ENCODE data around the gene POM121C. TPM values are rescaled to one million over a fixed set of nuclear protein-coding genes. Genes with fewer than 3 reads are reported as not detected.
A peak's percentile ranks its signal among the peaks of the same experiment; 100 is the strongest.
"Not testable (repeated sequence)": the region's sequence is repeated elsewhere in the genome, so short reads cannot be mapped to it uniquely, and the experiment has no call there.

The POM121C gene
- total and polyA plus RNA-seq, 2 experiments from 2014 or later: 13.4 to 19.9 TPM

DNA sequence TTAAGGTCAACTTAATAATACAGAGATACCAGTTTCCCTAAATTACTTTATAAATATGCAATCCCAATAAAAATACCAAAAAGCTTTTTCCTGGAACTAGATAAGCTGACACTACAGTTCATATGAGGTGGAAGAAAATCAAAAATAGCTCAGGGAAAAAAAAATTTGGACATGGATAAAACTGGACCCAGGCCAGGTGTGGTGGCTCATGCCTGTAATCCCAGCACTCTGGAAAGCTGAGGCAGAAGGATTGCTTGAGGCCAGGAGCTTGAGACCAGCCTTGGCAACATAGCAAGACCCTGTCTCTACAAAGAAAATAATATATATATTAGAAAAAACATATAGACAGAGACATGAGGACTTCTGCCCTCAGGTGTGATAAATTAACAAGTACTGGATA lies 8.6 kb downstream of the POM121C start:
- H3K9me3 ChIP-seq (ENCODE audit: low read depth); H3K9me2 ChIP-seq (replicated peaks; ENCODE audit: insufficient read depth); H3K27me3 ChIP-seq; H3K4me3 ChIP-seq; H3K36me3 ChIP-seq (replicated peaks; ENCODE audit: insufficient read depth, low read depth); H3K4me1 ChIP-seq (ENCODE audit: insufficient read depth); DNase-seq (ENCODE audit: low spot score); H3K27ac ChIP-seq; H3K4me2 ChIP-seq; H2AFZ ChIP-seq; H4K20me1 ChIP-seq (ENCODE audit: insufficient read depth, poor library complexity, severe bottlenecking): not testable (repeated sequence)
- peaks cover 26% of the 10 kb centered on the region for H3K79me2 ChIP-seq

GRCh38 chr7:75470166-75470565 lies 15.9 kb downstream of the POM121C start:
- not testable (repeated sequence) for H3K79me2 ChIP-seq

GRCh38 chr7:75460541-75460940 lies 25.6 kb downstream of the POM121C start:
- not testable (repeated sequence) for H3K36me3 ChIP-seq (replicated peaks; ENCODE audit: insufficient read depth, low read depth); DNase-seq (ENCODE audit: low spot score); H3K27me3 ChIP-seq; H2AFZ ChIP-seq; H4K20me1 ChIP-seq (ENCODE audit: insufficient read depth, poor library complexity, severe bottlenecking); H3K9me2 ChIP-seq (replicated peaks; ENCODE audit: insufficient read depth); H3K79me2 ChIP-seq; H3K4me2 ChIP-seq; H3K9me3 ChIP-seq (ENCODE audit: low read depth); H3K27ac ChIP-seq; H3K4me3 ChIP-seq; H3K4me1 ChIP-seq (ENCODE audit: insufficient read depth)
- 78% methylated on average over 5 of the region's 5 CpGs for WGBS (ENCODE audit: low lambda C conversion rate, missing lambda C conversion rate)

More at GRCh38 chr7:75470166-75470565, 15.9 kb downstream of the POM121C start:
- H3K4me3 ChIP-seq; H3K9me3 ChIP-seq (ENCODE audit: low read depth); H3K4me1 ChIP-seq (ENCODE audit: insufficient read depth); H3K9me2 ChIP-seq (replicated peaks; ENCODE audit: insufficient read depth); DNase-seq (ENCODE audit: low spot score); H2AFZ ChIP-seq; H3K27ac ChIP-seq; H3K36me3 ChIP-seq (replicated peaks; ENCODE audit: insufficient read depth, low read depth); H4K20me1 ChIP-seq (ENCODE audit: insufficient read depth, poor library complexity, severe bottlenecking); H3K4me2 ChIP-seq; H3K27me3 ChIP-seq: not testable (repeated sequence)
- WGBS (ENCODE audit: low lambda C conversion rate, missing lambda C conversion rate): no CpG with 5 or more reads among the region's 4 CpGs

- not testable (repeated sequence) for H3K79me2 ChIP-seq; H4K20me1 ChIP-seq (ENCODE audit: insufficient read depth, poor library complexity, severe bottlenecking); H3K4me1 ChIP-seq (ENCODE audit: insufficient read depth); DNase-seq (ENCODE audit: low spot score); H2AFZ ChIP-seq; H3K9me2 ChIP-seq (replicated peaks; ENCODE audit: insufficient read depth); H3K9me3 ChIP-seq (ENCODE audit: low read depth); H3K4me2 ChIP-seq; H3K27ac ChIP-seq; H3K4me3 ChIP-seq; H3K36me3 ChIP-seq (replicated peaks; ENCODE audit: insufficient read depth, low read depth); H3K27me3 ChIP-seq
- 92% methylated on average over 3 of the region's 5 CpGs for WGBS (ENCODE audit: low lambda C conversion rate, missing lambda C conversion rate)
These were observed 28.1 kb downstream of the POM121C start for GRCh38 chr7:75458034-75458433.

DNA sequence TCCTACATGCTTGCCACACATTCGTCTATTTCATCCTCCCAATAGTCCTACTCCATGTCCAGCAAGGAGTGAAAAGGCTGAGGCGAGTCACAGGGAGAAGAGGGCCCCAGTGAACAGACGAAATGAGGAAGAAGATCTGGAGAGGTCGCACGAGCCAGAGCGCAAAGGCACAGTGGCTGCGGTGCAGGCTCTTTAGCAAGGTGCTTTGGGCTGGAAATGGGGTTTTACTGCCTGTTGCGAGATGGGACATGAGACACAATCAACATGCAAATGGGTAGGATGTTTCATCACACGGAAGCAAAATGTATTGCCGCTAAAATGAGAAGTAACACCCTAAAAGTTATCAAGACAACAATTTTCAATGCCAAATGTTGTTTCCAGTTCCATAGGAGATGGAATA lies 29.7 kb downstream of the POM121C start:
- H3K4me2 ChIP-seq; H3K4me1 ChIP-seq (ENCODE audit: insufficient read depth); H3K79me2 ChIP-seq; H3K36me3 ChIP-seq (replicated peaks; ENCODE audit: insufficient read depth, low read depth); H3K9me3 ChIP-seq (ENCODE audit: low read depth); H4K20me1 ChIP-seq (ENCODE audit: insufficient read depth, poor library complexity, severe bottlenecking); H3K4me3 ChIP-seq; H3K27me3 ChIP-seq; H2AFZ ChIP-seq; H3K9me2 ChIP-seq (replicated peaks; ENCODE audit: insufficient read depth); DNase-seq (ENCODE audit: low spot score); H3K27ac ChIP-seq: not testable (repeated sequence)
- 93% methylated on average over 8 of the region's 10 CpGs for WGBS (ENCODE audit: low lambda C conversion rate, missing lambda C conversion rate)

GRCh38 chr7:75452494-75452955 lies 33.6 kb downstream of the POM121C start:
- DNase-seq (ENCODE audit: low spot score); H3K36me3 ChIP-seq (replicated peaks; ENCODE audit: insufficient read depth, low read depth); H3K79me2 ChIP-seq; H3K4me3 ChIP-seq; H3K4me2 ChIP-seq; H3K27ac ChIP-seq; H4K20me1 ChIP-seq (ENCODE audit: insufficient read depth, poor library complexity, severe bottlenecking); H2AFZ ChIP-seq; H3K9me2 ChIP-seq (replicated peaks; ENCODE audit: insufficient read depth); H3K4me1 ChIP-seq (ENCODE audit: insufficient read depth); H3K27me3 ChIP-seq; H3K9me3 ChIP-seq (ENCODE audit: low read depth): not testable (repeated sequence)
- 22% methylated on average over 4 of the region's 4 CpGs for WGBS (ENCODE audit: low lambda C conversion rate, missing lambda C conversion rate)
- TF ChIP-seq, protein P1, sequence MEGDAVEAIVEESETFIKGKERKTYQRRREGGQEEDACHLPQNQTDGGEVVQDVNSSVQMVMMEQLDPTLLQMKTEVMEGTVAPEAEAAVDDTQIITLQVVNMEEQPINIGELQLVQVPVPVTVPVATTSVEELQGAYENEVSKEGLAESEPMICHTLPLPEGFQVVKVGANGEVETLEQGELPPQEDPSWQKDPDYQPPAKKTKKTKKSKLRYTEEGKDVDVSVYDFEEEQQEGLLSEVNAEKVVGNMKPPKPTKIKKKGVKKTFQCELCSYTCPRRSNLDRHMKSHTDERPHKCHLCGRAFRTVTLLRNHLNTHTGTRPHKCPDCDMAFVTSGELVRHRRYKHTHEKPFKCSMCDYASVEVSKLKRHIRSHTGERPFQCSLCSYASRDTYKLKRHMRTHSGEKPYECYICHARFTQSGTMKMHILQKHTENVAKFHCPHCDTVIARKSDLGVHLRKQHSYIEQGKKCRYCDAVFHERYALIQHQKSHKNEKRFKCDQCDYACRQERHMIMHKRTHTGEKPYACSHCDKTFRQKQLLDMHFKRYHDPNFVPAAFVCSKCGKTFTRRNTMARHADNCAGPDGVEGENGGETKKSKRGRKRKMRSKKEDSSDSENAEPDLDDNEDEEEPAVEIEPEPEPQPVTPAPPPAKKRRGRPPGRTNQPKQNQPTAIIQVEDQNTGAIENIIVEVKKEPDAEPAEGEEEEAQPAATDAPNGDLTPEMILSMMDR (IDR thresholded peaks at IDR 0.05; ENCODE audit: poor library complexity): peak; percentile 44

DNA sequence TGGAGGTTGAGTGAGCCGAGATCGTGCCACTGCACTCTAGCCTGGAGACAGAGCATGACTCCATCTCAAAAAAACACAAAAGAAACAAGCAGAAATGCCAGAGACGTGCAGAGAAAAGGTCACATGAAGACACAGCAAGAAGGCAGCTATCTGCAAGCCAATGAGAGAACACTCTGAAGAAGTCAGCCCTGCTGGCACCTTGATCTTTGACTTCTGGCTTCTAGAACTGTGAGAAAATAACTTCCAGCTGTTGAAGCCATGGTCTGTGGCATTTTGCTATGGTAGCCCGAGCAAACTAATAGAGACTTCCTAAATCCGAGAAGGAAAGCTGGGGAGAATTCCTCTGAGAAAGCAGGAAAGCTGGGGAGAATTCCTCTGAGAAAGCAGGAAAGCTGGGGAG lies 36.2 kb downstream of the POM121C start:
- not testable (repeated sequence) for H3K27me3 ChIP-seq; H4K20me1 ChIP-seq (ENCODE audit: insufficient read depth, poor library complexity, severe bottlenecking); H2AFZ ChIP-seq; H3K4me3 ChIP-seq; H3K36me3 ChIP-seq (replicated peaks; ENCODE audit: insufficient read depth, low read depth); H3K27ac ChIP-seq; H3K4me2 ChIP-seq; DNase-seq (ENCODE audit: low spot score); H3K4me1 ChIP-seq (ENCODE audit: insufficient read depth); H3K9me2 ChIP-seq (replicated peaks; ENCODE audit: insufficient read depth); H3K79me2 ChIP-seq; H3K9me3 ChIP-seq (ENCODE audit: low read depth)
- 82% methylated on average over 4 of the region's 5 CpGs for WGBS (ENCODE audit: low lambda C conversion rate, missing lambda C conversion rate)

DNA sequence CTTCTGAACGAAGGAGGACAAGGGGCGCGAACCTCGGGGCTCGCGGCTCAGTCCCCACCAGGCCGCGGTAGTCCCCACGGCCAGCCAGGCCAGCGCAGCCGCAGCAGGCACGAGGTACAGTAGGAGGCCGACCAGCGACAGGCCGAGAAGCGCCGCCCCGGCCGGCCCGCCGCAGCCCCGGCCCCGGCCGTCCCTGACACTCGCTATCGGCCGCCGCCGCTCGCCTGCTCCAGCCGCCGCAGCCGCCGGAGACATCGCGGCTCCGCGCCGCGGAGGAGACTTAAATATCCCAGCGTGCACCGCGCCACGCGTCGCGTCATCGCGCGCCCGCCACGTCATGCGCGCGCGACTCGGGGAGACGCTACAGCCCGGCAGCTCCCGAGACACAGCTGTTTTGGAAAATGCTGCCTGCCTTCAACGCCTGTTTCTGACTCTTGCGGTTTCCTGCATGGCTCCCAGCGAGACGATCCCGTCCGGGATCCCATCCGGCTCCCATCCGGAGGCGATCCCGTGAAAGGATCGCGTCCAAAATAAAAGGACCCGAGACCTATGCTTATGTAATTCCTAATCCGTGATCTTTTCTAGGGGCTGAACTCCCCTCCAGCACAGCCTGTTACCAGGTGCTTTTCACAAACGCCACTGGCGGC lies 43.5 kb downstream of the POM121C start:
- H3K79me2 ChIP-seq: peaks cover 14% of the 10 kb centered on the region
- not testable (repeated sequence) for H4K20me1 ChIP-seq (ENCODE audit: insufficient read depth, poor library complexity, severe bottlenecking); H3K27me3 ChIP-seq; DNase-seq (ENCODE audit: low spot score); H3K4me1 ChIP-seq (ENCODE audit: insufficient read depth); H3K36me3 ChIP-seq (replicated peaks; ENCODE audit: insufficient read depth, low read depth); H3K9me2 ChIP-seq (replicated peaks; ENCODE audit: insufficient read depth); H3K9me3 ChIP-seq (ENCODE audit: low read depth)
- peak overlapping the region; percentile 85 for H3K4me2 ChIP-seq
- H3K4me3 ChIP-seq: peak overlapping the region; percentile 95
- H2AFZ ChIP-seq: peak overlapping the region; percentile 93
- peak overlapping the region; percentile 96 for H3K27ac ChIP-seq
- 2% methylated on average over 45 of the region's 76 CpGs for WGBS (ENCODE audit: low lambda C conversion rate, missing lambda C conversion rate)

Measured in hepatocyte (in vitro differentiated cells).